SU-DHL-6 (cell line): ENCODE results near the gene TP73.

Experiments used
- H2AFZ ChIP-seq: fragments of 200-600 bp; sonication (generic); 2 replicates; pipeline ENCODE4 v1.6.1; 2014; ENCODE audit warnings: low read depth, mild to moderate bottlenecking, moderate library complexity, mixed read lengths, antibody characterized with exemption, low read length; ENCODE audit not compliant: severe bottlenecking
- H3F3A ChIP-seq: fragments of 200-600 bp; shearing (Covaris generic); 2 replicates; pipeline ENCODE4 v1.6.0; 2016; ENCODE audit warnings: antibody characterized with exemption, mild to moderate bottlenecking; ENCODE audit not compliant: insufficient read depth
- H3K27ac ChIP-seq: fragments of 200-600 bp; sonication (generic); 2 replicates; pipeline ENCODE4 v1.5.1; 2016; ENCODE audit warnings: low read depth, mild to moderate bottlenecking, low read length, moderate library complexity, mixed read lengths
- H3K27me3 ChIP-seq: fragments of 200-600 bp; sonication (generic), shearing (Covaris generic); 2 replicates; pipeline ENCODE4 v1.6.0; 2014; ENCODE audit warnings: mild to moderate bottlenecking, low read length
- H3K36me3 ChIP-seq: fragments of 200-600 bp; sonication (generic); 2 replicates; pipeline ENCODE4 v1.6.1; 2014; ENCODE audit warnings: mild to moderate bottlenecking, low read length, mixed read lengths
- H3K4me2 ChIP-seq: fragments of 300-600, 200-600 bp; shearing (Covaris generic), sonication (generic); 2 replicates; pipeline ENCODE4 v1.6.0; 2014; ENCODE audit warnings: low read length, low read depth, mild to moderate bottlenecking; ENCODE audit not compliant: poor library complexity, severe bottlenecking
- H3K4me3 ChIP-seq: fragments of 200-600 bp; sonication (generic); 2 replicates; pipeline ENCODE4 v1.5.1; 2014; ENCODE audit warnings: antibody characterized with exemption, low read length, mild to moderate bottlenecking, mixed read lengths; ENCODE audit not compliant: insufficient read depth, poor library complexity, severe bottlenecking
- H3K79me2 ChIP-seq: fragments of 200-600 bp; sonication (generic); 2 replicates; pipeline ENCODE4 v1.6.1; 2014; ENCODE audit warnings: mild to moderate bottlenecking, low read length, moderate library complexity; ENCODE audit not compliant: insufficient read depth
- H3K9ac ChIP-seq: fragments of 200-600 bp; sonication (generic); 2 replicates; pipeline ENCODE4 v1.7.0; 2014; ENCODE audit warnings: mild to moderate bottlenecking, low read length
- H3K9me2 ChIP-seq: fragments of 200-600 bp; sonication (generic); replicated peaks from 2 replicates; pipeline ENCODE4 v1.6.1; 2014; ENCODE audit warnings: low read length; ENCODE audit not compliant: insufficient read depth
- H3K9me3 ChIP-seq: fragments of 200-600 bp; sonication (generic); 2 replicates; pipeline ENCODE4 v1.6.1; 2014; ENCODE audit warnings: low read length, mixed read lengths; ENCODE audit not compliant: insufficient read depth
- H4K20me1 ChIP-seq: fragments of 200-600 bp; sonication (generic); 2 replicates; pipeline ENCODE4 v1.6.1; 2014; ENCODE audit warnings: low read depth, mild to moderate bottlenecking, antibody characterized with exemption, low read length, moderate library complexity, mixed read lengths
- CTCF ChIP-seq: fragments of 200-600 bp; sonication (generic); IDR thresholded peaks from one replicate; pipeline ENCODE4 v1.5.1; 2017; ENCODE audit warnings: antibody characterized with exemption, mild to moderate bottlenecking, low read length, moderate library complexity; ENCODE audit not compliant: insufficient read depth, poor library complexity, severe bottlenecking
- EZH2phosphoT487 ChIP-seq: fragments of 200-600 bp; sonication (generic), shearing (Covaris generic); conservative IDR thresholded peaks from 2 replicates; pipeline ENCODE4 v1.6.1; 2018; ENCODE audit warnings: mild to moderate bottlenecking, antibody characterized with exemption, low read length, moderate library complexity, mixed read lengths

TP73 gene

GRCh38 chr1:3708791-3709190 is 56.5 kb downstream of the TP73 start:
- H3K9me3 ChIP-seq, result no peaks in the 10 kb centered on the region
- no peak overlapping the region for H3K4me3 ChIP-seq
- no peaks in the 10 kb centered on the region for H3F3A ChIP-seq
- H2AFZ ChIP-seq, result no peak overlapping the region
- H3K36me3 ChIP-seq, result no peaks in the 10 kb centered on the region
- no peaks in the 10 kb centered on the region for H3K9me2 ChIP-seq
- no peaks in the 10 kb centered on the region for H3K27me3 ChIP-seq
- no peak overlapping the region for H3K4me2 ChIP-seq
- H3K9ac ChIP-seq, result no peak overlapping the region
- no peaks in the 10 kb centered on the region for H3K79me2 ChIP-seq
- no peak overlapping the region for H3K27ac ChIP-seq
- TF ChIP-seq EZH2phosphoT487 (no peak), CTCF (no peak)
- no peaks in the 10 kb centered on the region for H4K20me1 ChIP-seq

- Histone ChIP-seq H3K27ac (no peak overlapping the region), H3K9me3 (no peaks in the 10 kb centered on the region), H3K79me2 (no peaks in the 10 kb centered on the region), H3K9ac (no peak overlapping the region), H3K36me3 (no peaks in the 10 kb centered on the region), H3K9me2 (no peaks in the 10 kb centered on the region), H3K4me3 (no peak overlapping the region), H2AFZ (no peak overlapping the region), H3K27me3 (no peaks in the 10 kb centered on the region), H4K20me1 (no peaks in the 10 kb centered on the region), H3K4me2 (no peak overlapping the region), H3F3A (no peaks in the 10 kb centered on the region)
- no peak for TF ChIP-seq EZH2phosphoT487
- TF ChIP-seq CTCF, result no peak
Observed at GRCh38 chr1:3710251-3710650, 57.9 kb downstream of the TP73 start.

- Histone ChIP-seq H3K27ac (no peak overlapping the region), H4K20me1 (no peaks in the 10 kb centered on the region), H3K4me2 (no peak overlapping the region), H3K9me2 (no peaks in the 10 kb centered on the region), H2AFZ (no peak overlapping the region), H3K9ac (no peak overlapping the region), H3K9me3 (no peaks in the 10 kb centered on the region), H3F3A (no peaks in the 10 kb centered on the region), H3K79me2 (no peaks in the 10 kb centered on the region), H3K4me3 (no peak overlapping the region), H3K36me3 (no peaks in the 10 kb centered on the region), H3K27me3 (no peaks in the 10 kb centered on the region)
- TF ChIP-seq EZH2phosphoT487 (no peak), CTCF (no peak)
Observed at GRCh38 chr1:3711381-3711779, 59.1 kb downstream of the TP73 start.
